HG02623 (cell line): ENCODE data around the gene CCSER1.

ENCODE experiments used
- ATAC-seq: cut with Tn5 transposase; IDR thresholded peaks from one replicate; pipeline ENCODE4 v1.9.1; 2021; ENCODE audit warnings: moderate library complexity; ENCODE audit not compliant: unreplicated experiment

CCSER1 gene

DNA sequence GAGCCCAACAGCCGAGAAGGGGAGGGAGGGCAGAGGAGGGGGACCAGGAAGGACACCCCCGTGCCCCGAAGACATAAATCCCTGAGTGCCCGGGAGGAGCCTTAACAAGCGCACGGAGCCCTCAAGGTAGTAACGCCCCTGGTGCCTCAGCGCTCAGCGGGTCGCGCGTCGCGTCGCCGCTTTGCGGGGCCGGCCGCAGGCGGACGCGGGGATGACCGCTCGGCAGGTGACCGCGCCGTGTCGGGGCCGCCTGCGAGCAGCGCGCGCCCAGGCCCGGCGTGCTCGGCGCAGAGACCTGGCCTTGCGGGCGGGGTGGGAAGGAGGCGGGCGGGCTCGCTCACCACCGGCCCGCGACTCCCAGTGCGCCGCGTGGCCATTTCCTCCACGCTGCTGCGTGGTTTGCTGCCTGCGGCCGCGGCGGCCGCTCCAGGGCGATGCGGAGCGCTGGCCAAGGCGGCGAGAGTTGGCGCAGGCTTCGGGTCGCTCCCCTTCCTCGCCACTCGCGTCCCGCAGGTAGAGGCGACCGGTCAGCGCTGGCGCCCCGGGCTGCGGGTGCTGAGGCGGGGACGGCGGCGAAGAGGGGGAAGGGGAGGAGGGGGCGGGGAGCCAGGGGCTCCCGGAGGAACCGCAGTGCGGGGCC lies 632 bp downstream of the CCSER1 start:
- ATAC-seq: peak; percentile 12

DNA sequence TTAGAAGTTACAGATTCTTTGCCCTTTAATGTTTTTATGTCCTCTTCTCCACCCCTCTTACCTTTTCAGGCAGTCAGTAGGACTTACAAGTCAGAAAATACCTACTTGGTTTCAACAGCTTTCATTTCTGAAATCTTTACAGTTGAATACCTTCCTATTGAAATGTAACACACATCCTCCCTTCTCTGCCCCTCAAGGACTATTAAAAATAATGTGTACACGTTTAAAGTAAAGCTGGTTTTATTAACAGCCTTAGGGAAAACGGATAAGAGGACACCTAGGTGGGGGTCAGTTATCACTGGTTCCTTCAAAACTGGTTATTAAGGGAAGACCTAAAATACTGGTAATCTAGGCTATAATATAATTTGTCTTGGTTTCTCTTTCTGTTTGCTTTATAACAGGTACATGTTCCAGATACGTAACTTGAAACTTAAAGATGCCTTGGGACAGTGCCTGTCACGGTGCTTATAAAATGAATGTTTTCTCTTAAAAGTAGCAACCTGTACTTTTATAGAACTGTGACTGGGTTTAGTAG lies 1.8 kb downstream of the CCSER1 start:
- peak; percentile 15 for ATAC-seq

DNA sequence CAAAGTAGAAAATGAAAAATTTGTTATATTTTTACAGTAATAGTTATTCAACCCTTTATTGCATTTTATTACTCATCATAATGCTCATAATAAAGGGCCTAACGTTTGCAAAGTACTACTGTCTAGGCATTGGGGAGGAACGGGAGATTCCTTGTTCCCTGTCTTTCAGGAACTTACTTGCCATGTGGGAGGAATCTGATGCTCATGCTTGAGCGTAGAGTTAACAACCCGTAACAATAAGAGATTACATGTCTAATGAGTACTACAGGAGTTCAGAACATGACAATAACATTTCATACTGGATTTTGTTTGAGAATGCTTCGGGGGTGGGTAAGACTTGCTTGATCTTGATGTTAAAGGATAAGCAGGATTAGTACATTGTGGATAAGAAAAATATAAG lies 2.9 kb downstream of the CCSER1 start:
- no peak for ATAC-seq

DNA sequence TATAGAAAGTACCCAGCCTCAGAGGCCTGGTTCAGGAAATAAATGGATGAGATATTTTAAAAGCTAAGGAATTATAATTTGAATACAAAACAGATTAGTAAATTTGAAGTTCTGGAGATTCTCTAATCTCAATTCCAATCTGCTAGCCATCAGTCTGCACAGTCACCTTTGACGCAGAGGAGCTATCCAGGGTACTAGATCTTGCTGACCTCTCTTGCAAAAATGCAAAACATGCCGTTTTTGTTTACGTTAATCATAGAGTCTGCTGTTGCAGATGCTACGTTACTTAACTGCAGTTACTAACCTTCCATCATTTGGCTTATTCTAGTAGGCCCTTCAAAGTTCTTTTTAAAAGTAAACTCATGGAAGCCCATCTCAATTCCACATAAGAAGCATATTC lies 10.4 kb downstream of the CCSER1 start:
- no peak for ATAC-seq

DNA sequence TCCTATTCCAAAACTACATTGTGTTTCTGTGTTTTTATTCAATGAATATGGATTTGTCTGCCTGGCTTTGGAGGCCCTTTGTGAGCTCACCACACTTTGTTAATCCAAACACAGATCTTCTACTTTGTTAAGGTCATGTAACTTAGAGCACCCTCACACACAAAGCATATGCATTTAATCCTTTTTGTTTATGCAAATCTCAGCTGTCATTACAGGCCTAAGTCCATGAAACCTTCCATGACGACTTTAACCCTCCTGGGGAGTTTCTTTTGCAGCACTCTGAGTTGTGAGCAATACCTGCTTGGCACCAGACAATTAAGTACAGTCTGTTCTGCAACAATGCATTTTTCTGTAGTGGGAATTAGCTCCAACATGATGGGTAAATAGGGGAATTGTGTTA lies 14.9 kb downstream of the CCSER1 start:
- ATAC-seq: no peak

DNA sequence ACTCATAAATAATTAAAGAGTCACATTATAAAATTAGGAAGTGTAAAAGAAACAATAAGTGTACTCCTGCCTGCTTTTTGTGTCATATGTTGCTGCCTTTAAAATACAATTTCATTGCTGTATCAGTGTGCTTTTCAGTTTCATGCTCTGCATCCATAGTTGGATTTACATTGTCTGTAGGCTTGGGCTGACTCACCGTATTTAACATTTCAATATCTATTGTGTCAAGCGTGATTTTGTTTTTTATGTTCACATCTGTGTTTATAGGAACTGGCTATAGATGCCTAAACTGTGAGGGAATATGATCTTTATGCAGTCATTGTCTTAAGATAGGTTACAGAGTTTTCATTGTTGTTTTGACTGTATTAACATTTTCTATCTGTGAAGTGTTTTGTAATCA lies 18.1 kb downstream of the CCSER1 start:
- no peak for ATAC-seq

DNA sequence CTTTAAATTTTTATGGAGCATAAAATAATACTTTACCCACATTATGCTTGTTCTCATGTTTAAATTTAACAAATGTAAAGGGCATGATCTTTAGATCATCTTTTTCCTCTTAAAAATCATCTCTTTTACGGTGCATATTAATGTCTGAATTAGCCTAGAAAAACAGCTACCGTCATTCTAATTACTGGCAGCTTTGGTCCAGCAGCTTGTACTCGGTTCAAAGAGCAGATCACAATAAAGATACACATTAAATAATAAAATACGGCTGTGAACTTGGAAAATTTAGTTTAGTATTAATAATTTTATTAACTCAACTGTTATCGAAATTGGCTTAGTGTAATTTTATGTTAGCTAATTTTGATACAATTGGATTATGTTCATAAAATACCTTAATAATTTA lies 19.1 kb downstream of the CCSER1 start:
- ATAC-seq: no peak

DNA sequence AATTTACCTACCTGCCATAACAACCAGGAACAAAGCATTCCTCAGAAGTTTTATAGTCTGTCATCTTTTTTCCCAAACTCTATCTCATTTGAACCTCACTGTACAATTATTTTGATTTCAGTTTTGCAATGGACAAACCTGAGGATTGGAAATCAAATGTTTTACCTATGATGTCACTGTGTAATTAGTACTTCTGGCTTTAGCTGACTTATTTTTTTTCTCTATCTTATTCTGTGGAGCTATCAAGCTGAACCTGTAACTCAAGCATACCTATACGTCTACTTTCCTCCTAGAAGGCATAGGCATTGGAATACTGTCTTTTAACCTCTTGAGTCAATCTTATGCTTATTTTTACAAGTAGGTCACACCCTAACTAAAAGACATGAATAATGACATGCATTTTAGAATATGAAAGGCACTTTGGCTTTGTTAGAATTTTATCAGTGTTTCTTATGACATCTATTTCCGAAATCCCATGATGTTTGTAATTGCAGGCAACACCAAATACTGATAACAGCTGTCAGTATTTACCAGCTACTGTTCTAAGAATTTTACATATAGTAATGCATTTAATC lies 21.5 kb downstream of the CCSER1 start:
- no peak for ATAC-seq

DNA sequence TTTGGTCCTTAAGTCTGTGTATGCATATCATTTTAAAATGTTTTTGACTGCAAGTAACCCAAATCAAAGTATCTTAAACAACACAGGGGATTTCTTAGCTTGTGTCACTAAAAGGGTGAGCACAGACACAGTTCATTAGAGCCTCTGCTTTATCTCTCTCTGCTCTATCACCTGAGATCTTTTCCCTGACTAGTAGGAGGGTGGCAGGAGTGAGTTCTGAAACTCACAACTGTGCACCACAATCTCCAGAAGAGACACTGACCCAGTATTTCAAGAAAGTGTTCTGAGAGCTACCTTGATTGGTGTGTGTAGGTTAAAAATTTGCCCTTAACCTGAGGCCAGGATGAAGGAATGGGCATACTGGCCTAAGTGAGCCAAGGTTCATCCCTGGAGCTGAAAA lies 24.8 kb downstream of the CCSER1 start:
- no peak for ATAC-seq

DNA sequence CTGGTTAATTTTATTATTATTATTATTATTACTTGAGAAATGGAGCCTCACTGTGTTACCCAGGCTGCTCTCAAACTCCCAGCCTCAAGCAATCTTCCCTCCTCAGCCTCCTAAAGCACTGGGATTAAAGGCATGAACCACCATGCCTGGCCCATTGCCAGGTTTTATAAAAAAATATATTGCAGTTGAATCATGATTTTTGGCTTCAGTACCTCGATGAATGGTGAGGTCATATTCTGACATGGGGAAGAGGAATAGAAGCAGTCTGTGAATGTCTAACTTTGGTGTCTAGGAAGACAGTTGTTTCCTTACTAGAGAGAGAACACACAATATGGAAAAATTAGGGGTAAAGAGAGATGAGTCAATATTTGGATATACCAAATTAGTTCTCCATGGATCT lies 32.0 kb downstream of the CCSER1 start:
- ATAC-seq: no peak

DNA sequence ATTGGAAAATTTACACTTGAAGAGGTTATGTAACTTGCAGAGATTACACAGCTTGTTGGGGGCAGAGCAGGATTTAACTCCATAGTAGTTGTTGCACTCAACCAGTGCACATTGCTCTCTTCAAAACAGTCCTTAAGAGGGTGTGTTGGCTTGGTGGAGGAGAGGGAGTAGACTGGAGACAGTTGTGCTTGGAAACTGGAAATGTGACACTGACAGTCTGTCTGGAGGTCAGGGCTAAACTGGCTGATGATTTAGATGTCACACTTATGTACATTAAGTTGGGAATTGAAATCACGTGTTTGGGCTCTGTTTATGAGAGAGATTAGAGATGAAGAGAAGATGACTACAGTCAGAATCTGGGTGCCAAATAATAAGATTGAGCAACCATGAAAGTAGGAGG lies 32.9 kb downstream of the CCSER1 start:
- no peak for ATAC-seq

DNA sequence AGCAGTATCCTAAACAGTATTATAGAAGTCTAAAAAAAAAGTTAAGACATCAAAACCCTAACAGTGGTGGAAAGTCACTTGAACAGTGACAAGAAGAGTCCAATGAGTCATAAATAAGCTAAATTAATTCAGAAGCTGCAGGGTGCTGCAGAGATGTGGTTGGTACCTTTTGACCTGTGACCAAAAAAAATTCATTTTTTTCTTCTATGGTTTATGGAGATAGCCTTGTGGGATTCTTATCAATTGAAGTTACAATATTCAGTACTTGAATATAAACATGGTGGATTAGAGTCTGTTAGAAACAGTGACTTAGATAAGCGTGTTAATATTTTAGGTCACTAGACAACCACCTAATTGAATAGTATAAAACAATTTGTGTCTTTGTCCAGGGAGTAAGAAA lies 35.4 kb downstream of the CCSER1 start:
- ATAC-seq: no peak

DNA sequence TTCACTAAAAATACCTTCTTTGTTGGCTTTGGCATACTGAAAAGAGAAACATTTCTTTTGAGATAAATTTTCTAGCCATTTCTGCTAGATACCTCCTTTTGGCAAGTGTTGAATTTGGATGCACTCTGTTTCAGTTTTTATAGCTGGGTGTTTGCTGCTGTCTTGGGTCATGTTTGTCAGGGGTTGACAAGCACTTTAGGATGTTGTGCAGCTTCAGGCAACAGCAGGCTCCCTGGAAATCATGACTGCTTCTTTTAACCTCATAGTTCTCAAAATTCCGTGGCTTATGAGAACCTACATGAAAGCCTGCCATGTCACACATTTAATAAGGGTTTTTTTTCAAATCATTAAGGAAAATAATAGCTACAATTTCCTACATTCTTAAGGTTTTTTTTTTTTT lies 36.7 kb downstream of the CCSER1 start:
- no peak for ATAC-seq

DNA sequence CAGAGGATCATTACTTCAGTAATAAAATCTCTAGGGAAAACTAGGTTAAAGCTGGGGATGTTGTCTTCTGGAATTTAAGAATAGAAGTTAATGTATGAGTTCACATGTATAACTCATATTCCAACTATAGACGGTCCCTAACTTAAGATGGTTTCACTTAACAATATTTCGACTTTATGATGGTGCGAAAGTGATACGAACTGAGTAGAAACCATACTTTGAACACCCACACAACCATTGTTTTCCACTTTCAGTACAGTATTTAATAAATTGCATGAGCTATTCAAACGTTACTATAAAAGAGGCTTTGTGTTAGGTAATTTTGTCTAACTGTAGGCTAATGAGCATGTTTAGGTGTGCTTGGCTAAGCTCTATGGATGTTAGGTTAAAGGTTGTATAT lies 38.7 kb downstream of the CCSER1 start:
- peak; percentile 91 for ATAC-seq

DNA sequence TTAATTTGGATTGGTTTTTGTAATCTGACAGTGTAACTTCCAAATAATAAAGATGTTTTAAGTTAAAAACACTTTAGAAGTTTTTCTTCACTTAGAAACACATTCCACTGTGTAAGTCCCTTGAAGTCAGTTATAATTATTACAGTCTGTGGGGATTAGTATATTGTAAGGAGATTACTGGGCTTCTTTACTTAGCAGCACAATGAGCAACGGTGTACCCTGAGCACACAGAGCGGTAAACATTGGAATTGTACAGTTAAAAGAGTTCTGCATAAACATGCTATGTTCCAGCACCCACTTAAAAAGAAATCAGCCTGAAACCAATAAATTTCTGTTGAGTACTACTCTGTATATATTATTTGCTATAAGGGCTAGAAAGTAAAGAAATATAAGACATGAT lies 44.3 kb downstream of the CCSER1 start:
- ATAC-seq: no peak

DNA sequence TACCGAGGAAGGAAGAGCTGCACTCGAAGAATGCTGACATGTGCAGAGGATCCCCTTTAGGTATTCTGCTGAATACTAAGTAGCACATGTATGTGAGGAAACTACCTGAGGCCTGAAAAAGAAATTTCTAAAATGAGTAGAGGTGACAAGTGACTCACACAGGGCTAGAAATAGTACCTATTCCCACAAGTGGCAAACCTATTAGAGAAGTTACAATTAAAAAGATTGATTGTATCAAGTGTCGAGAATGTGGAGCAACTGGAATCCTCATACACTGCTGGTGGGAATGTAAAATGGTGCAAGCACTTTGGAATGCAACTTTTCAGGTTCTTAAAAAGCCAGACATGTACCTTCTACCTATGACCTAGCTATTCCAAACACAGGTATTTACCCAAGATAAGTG lies 47.4 kb downstream of the CCSER1 start:
- ATAC-seq: no peak

DNA sequence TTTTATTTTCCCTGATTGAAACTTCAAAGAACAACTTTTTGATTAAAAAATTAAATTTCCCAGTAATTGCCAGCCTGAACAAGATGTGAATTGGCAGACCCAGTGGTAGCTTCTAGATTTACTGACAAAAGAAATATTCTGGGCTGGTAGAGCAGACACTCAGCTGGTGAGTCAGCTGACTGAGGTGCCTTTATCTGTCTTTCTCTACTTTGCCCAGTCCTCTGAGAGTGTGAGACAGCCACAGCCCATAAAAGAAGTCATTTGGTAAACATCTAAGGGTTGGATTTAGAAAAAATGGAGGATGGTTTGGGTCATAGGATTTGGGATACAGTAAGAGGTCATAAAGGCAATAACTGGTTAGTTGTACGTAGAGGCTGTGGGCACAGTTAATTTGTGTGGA lies 54.5 kb downstream of the CCSER1 start:
- no peak for ATAC-seq

DNA sequence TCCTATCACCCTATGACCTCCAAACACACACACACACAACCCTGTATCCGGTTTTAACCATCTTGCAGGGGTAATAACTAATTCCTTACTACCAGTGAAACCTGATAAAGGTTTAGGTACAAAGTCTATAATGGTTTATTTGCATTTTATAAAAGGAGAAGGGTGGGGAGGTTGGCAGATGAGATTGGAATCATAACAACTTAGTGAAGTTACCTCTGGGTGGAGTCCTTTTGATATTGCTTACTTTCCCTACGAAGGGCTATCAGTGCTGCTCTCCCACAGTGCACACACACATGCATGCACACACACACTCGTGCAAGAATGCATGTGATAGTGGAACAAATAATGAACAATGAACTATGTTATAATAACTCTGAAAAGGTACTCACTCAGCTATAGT lies 56.1 kb downstream of the CCSER1 start:
- no peak for ATAC-seq

DNA sequence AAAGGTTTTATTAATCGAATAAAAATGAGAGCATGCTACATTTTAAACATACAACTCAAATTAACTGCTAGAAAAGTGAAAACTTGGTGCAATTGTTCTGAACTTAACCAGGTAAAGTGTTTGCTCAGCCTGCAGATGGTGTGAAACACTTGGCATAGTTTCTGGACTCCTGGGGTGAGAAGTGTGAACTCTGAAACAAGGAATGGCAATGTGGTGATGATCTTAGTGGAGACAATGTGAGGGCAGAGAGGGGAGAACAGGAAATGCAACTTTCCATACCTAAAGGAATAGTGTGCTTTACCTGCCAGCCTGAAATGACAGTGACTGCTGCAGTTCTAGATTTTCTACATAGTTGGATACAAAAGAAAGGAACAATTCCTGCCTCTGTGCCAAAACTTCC lies 57.4 kb downstream of the CCSER1 start:
- no peak for ATAC-seq

DNA sequence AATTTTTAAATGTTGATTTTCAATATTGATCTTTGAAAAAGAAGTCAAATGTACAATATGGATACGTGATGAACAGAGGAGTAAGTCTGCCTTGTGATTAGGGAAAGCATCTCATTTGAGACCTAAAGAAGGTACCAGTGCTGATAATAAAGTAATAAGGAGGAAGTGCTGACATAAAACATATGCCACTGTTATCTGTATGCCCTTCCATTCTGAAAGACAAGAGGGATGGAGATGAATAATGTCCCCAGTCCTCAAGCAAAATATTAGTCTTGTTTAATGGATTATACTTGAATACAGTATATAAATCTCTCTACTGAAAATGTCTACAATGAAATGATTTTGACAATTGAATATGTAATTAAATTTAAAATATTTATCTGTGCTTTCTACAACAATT lies 58.2 kb downstream of the CCSER1 start:
- no peak for ATAC-seq

DNA sequence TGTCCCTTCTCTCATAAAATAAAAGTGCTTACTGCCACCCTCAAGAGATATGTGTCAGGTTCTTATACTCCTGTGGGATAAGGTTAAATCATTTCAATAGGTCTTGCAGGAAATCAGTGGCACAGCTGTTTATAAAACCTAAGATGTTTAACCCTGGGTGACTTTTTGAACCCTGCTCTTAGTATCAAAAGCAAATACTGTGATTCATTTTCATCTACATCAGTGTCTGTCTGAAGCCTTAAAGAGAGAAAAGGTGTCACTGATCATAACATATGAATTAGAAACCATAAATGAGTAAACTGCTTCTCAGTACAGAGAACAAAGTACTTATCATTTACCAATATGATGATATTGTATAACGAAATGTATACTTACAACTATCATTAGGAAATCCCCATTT lies 59.0 kb downstream of the CCSER1 start:
- ATAC-seq: no peak

DNA sequence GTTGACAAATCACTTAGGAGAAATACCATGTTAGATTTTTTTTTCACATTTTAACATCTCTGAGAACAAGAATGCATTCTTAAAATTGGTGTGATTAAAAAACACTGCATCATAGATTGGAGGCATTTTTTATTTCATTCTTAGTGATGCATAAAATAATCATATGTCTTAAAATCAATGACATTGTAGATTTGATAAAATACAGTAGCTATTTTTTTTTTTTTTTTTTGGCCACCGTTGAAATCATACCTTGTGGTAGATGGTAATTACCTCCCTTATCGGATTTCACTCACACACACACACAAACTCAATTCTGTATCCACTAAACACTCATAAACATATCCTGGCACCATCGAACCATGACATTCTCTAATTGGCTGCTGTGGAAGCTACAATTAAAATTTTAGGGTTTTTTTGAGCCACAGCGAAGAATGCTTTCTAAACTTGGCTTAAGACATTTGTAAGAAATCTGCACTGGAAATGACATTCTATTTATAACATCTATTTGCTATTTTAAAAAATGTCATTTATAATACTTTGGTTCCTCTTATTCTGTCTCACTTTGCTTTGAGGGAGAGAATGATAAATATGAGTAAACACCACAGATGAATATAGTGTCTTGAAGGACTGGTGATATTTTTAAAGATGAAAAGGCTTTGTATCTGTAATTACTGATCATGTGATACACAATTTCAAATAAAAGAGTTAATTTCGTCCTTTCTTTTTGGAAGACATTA lies 60.1 kb downstream of the CCSER1 start:
- no peak for ATAC-seq
